T-cell (primary cell): ENCODE data around the gene PRRC2A. TPM values are rescaled to one million over a fixed set of nuclear protein-coding genes. Genes with fewer than 3 reads are reported as not detected.
A peak's percentile ranks its signal among the peaks of the same experiment; 100 is the strongest.

Source experiments
- ATAC-seq, 4 experiments: fragments of 200-7000 bp in 3 of 4; fragments of 150-1000 bp in 1 of 4; cut with Tn5 transposase; replicated peaks in 1 of 4; 1 replicate in 3 of 4; 2 replicates in 1 of 4; pipeline ENCODE4 v1.10.0; 2021; ENCODE audit warnings: moderate library complexity in 3 of 4, mild to moderate bottlenecking in 2 of 4, moderate number of reproducible peaks in 1 of 4
- CTCF ChIA-PET, 2 donors: fragments of 300-600 bp; sonication (Branson Sonifier 250); formaldehyde crosslinking; loops; one replicate each; lab custom pipeline; 2022; ENCODE audit warnings: antibody characterized with exemption in 2 of 2; lab: Charles Lee
- POLR2A ChIA-PET, 2 donors: fragments of 300-600 bp; sonication (Branson Sonifier 250); formaldehyde crosslinking; loops; one replicate each; lab custom pipeline; 2022; ENCODE audit warnings: antibody characterized with exemption in 2 of 2; lab: Charles Lee
- DNase-seq, 35 experiments: peaks; one replicate each; pipeline versions ENCODE4 v3.0.0 to v3.0.0-alpha.2; 2013 to 2023
- H3K27ac ChIP-seq: one replicate; pipeline ENCODE4 v1.5.1; 2013; ENCODE audit warnings: low read length
- H3K27me3 ChIP-seq, 2 experiments: replicated peaks in 1 of 2; 1 replicate in 1 of 2; 2 replicates in 1 of 2; pipeline versions ENCODE4 v1.6.1 to v1.7.0; 2013; ENCODE audit warnings: low read length in 1 of 2, mixed read lengths in 1 of 2; ENCODE audit not compliant: control insufficient read depth in 2 of 2, insufficient read depth in 2 of 2; ENCODE audit errors: extremely low read depth in 1 of 2
- H3K36me3 ChIP-seq, 2 donors: 1 replicate in 1 of 2; 2 replicates in 1 of 2; pipeline versions ENCODE4 v1.6.1 to v1.7.0; 2013; ENCODE audit warnings: low read length in 1 of 2; ENCODE audit not compliant: control insufficient read depth in 2 of 2, insufficient read depth in 1 of 2; ENCODE audit errors: extremely low read depth in 1 of 2
- H3K4me1 ChIP-seq, 2 experiments: 1 replicate in 1 of 2; 2 replicates in 1 of 2; pipeline versions ENCODE4 v1.6.1 to v1.7.0; 2013; ENCODE audit warnings: low read length in 2 of 2, mixed read lengths in 1 of 2; ENCODE audit not compliant: insufficient read depth in 2 of 2, control insufficient read depth in 1 of 2; ENCODE audit errors: extremely low read depth in 1 of 2
- H3K4me3 ChIP-seq, 2 donors: 1 replicate in 1 of 2; 2 replicates in 1 of 2; pipeline versions ENCODE4 v1.5.1 to v1.7.0; 2013; ENCODE audit warnings: mild to moderate bottlenecking in 2 of 2, low read length in 1 of 2, moderate library complexity in 1 of 2; ENCODE audit not compliant: control insufficient read depth in 1 of 2; ENCODE audit errors: extremely low read depth in 1 of 2
- H3K9me3 ChIP-seq: 2 replicates; pipeline ENCODE4 v1.7.0; 2013
- H3K27ac Mint-ChIP-seq, 2 donors: one replicate each; pipeline ENCODE4 v1.8.0; 2020 to 2021; ENCODE audit warnings: mild to moderate bottlenecking in 2 of 2, mixed read lengths in 2 of 2
- H3K27me3 Mint-ChIP-seq, 2 donors: one replicate each; pipeline ENCODE4 v1.8.0; 2021 to 2022; ENCODE audit warnings: mixed read lengths in 2 of 2
- H3K36me3 Mint-ChIP-seq: one replicate; pipeline ENCODE4 v1.8.0; 2021; ENCODE audit warnings: mixed read lengths
- H3K4me1 Mint-ChIP-seq, 3 donors: one replicate each; pipeline ENCODE4 v1.8.0; 2020 to 2022; ENCODE audit warnings: mixed read lengths in 3 of 3, mild to moderate bottlenecking in 1 of 3
- H3K4me3 Mint-ChIP-seq, 3 donors: one replicate each; pipeline ENCODE4 v1.8.0; 2020 to 2022; ENCODE audit warnings: mild to moderate bottlenecking in 3 of 3, mixed read lengths in 3 of 3, moderate library complexity in 3 of 3
- H3K9me3 Mint-ChIP-seq, 3 donors: one replicate each; pipeline ENCODE4 v1.8.0; 2020 to 2022; ENCODE audit warnings: mixed read lengths in 3 of 3
- WGBS: methylation state at CpG from one replicate; pipeline ENCODE4 v1.1.5; 2013; ENCODE audit warnings: missing lambda C conversion rate; ENCODE audit not compliant: insufficient coverage; 5-methylcytosine and 5-hydroxymethylcytosine counted together
- total RNA-seq, 35 experiments: library from RNA in 6 of 35; stranded (reverse) in 6 of 35; fragments of 120-200 nt in 1 of 35; gene quantifications; one replicate each; pipeline versions ENCODE4 v1.2.1 to v1.2.4 and lab custom pipeline; 2013 to 2026

PRRC2A gene
- total RNA-seq, 5 donors from 2014 or later (not counting 1 experiment from before 2014, with no cell fraction given) = 222 to 246 (median 230) TPM

DNA sequence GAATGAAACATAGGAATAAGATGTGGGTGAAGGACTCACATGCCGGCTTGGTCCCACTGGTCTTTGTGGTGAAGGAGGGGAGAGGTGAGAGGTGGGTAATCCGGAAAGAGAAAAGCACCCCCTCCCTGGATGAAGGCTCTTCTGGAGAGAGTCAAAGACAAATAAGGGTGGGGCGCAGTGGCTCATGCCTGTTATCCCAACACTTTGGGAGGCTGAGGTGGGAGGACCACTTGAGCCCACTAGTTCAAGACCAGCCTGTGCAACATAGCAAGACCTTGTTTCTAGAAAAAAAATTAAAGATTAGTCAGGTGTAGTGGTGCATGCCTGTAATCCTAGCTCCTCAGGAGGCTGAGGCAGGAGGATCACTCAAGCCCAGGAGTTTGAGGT lies 41.4 kb upstream of the PRRC2A start:
- Histone ChIP-seq H3K4me3 (no peak overlapping the region), H3K4me1 (peaks cover 32 to 86% of the 10 kb centered on the region in 2 experiments), H3K27ac (peak overlapping the region; percentile 92), H3K9me3 (no peaks in the 10 kb centered on the region), H3K36me3 (peaks cover 0 to 18% of the 10 kb centered on the region in 2 donors), H3K27me3 (no peaks in the 10 kb centered on the region)
- Mint-ChIP-seq H3K4me3 (peak overlapping the region; percentile 97 to 100 (median 99)), H3K27ac (peak overlapping the region; percentile 94 to 98), H3K27me3 (no peaks in the 10 kb centered on the region), H3K36me3 (peaks cover 36% of the 10 kb centered on the region), H3K9me3 (no peaks in the 10 kb centered on the region), H3K4me1 (peaks cover 76 to 83% (median 81%) of the 10 kb centered on the region in 3 donors)
- CTCF ChIA-PET = interaction anchor here (1.7 to 8.3 kb wide), 5 partner anchors 10 to 31 kb away, joined by 7 to 167 read pairs (median 26); partner anchors contain the start of gene NCR3 (in 1 of the 2)
- DNase-seq = no peak
- no peak for ATAC-seq
- no CpG with 5 or more reads among the region's 3 CpGs for WGBS
- POLR2A ChIA-PET = interaction anchor here in 1 of 2 donors (0.5 kb wide), 1 partner anchor 8 kb away, joined by 5 read pairs; no protein-coding TSS in a partner anchor

DNA sequence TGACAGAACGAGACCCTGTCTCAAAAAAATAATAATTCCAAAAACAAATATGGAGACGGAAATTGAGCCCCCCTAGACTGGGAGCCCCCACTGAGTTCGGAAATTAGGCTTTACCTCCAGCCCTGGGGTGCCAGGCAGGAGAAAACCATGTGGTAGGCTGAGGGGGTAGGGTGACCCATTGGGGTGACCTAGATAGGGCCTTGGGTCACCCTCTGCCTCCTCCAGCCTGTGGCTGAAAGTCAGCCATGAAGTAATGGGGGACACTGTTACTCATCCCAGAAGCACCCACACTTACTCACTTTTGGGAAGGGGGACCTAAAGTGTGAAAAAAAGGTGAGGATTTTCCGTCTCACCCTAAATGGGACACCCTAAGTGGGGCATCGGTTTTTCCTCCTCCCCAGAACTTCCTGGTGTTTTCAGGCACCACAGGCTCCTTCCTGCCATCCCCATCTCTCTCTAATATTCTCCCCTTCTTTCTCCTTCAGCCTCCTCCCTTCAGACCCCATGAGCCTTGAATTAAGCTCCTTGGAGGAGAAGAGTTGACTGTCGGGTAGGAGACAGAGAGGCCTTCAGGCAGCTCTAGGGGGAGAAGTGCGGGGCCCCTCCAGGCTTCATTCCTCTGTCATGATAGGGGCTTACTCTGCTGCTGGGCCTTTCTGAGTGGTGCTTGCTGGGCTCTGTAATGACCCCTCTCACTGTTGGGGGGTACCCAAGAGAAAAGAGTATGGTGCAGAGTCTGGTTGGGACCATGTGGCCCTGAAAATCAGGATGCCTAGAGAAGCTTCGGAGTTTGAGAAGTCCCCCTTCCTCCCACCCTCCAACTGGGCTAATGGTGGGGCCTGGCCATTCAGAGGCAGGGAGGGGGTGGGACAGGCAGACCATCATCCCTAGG lies 40.7 kb upstream of the PRRC2A start:
- H3K27ac Mint-ChIP-seq = peak overlapping the region; percentile 94 to 98
- DNase-seq (peak in 1 of 35 experiments; percentile 34), ATAC-seq (no peak)
- 40% methylated on average over 3 of the region's 8 CpGs for WGBS
- CTCF ChIA-PET = interaction anchor here (0.6 to 8.3 kb wide), 11 partner anchors 10 to 255 kb away, joined by 3 to 167 read pairs (median 7); partner anchors contain the start of genes DDX39B (in 1 of the 2), NCR3 (in 1 of the 2) and NFKBIL1 (in 1 of the 2)
- peak overlapping the region; percentile 92 for H3K27ac ChIP-seq
- peak overlapping the region; percentile 97 to 100 (median 99) for H3K4me3 Mint-ChIP-seq
- H3K9me3 ChIP-seq = no peaks in the 10 kb centered on the region
- H3K27me3 ChIP-seq = no peaks in the 10 kb centered on the region
- no peaks in the 10 kb centered on the region for H3K9me3 Mint-ChIP-seq
- peaks cover 75 to 82% (median 81%) of the 10 kb centered on the region in 3 donors for H3K4me1 Mint-ChIP-seq
- peak overlapping the region; percentile 86 to 99 for H3K4me3 ChIP-seq
- H3K36me3 ChIP-seq = peaks cover 0 to 18% of the 10 kb centered on the region in 2 donors
- POLR2A ChIA-PET = interaction anchor here (0.5 to 1.2 kb wide), 5 partner anchors 9 to 29 kb away, joined by 3 to 5 read pairs (median 3); partner anchors contain the start of gene NCR3 (in 1 of the 2)
- peaks cover 34 to 86% of the 10 kb centered on the region in 2 experiments for H3K4me1 ChIP-seq
- no peaks in the 10 kb centered on the region for H3K27me3 Mint-ChIP-seq
- peaks cover 36% of the 10 kb centered on the region for H3K36me3 Mint-ChIP-seq

DNA sequence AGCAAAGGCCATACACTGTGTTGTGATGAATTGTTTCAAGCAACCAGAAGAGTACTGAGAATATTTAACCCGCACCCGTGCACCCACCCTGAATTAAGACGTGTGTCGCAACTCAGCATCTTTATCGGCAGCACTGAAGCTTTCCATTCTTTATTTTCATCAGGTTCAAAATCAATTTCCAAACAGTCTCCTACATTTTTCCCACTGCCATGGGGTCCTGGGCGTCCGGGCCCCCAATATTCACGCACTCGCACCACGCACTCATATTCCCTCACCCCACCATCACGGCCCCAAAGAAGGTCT lies 40.1 kb upstream of the PRRC2A start:
- peaks cover 75 to 82% (median 81%) of the 10 kb centered on the region in 3 donors for H3K4me1 Mint-ChIP-seq
- ATAC-seq (no peak), DNase-seq (peak in 1 of 35 experiments; percentile 29)
- no peaks in the 10 kb centered on the region for H3K9me3 Mint-ChIP-seq
- WGBS = 4% methylated on average over 9 of the region's 11 CpGs
- peak overlapping the region; percentile 92 for H3K27ac ChIP-seq
- no peaks in the 10 kb centered on the region for H3K27me3 ChIP-seq
- ChIA-PET CTCF (interaction anchor here (0.9 to 8.3 kb wide), 11 partner anchors 10 to 88 kb away, joined by 3 to 167 read pairs (median 7); partner anchors contain the start of genes DDX39B (in 1 of the 2), NCR3 (in 1 of the 2) and NFKBIL1 (in 1 of the 2)), POLR2A (interaction anchor here (0.7 to 1.2 kb wide), 4 partner anchors 12 to 29 kb away, joined by 3 read pairs; partner anchors contain the start of gene NCR3 (in 1 of the 2))
- no peaks in the 10 kb centered on the region for H3K27me3 Mint-ChIP-seq
- H3K4me3 ChIP-seq = peak overlapping the region; percentile 86 to 99
- peaks cover 0 to 18% of the 10 kb centered on the region in 2 donors for H3K36me3 ChIP-seq
- H3K4me3 Mint-ChIP-seq = peak overlapping the region; percentile 97 to 100 (median 99)
- H3K9me3 ChIP-seq = no peaks in the 10 kb centered on the region
- H3K4me1 ChIP-seq = peaks cover 35 to 85% of the 10 kb centered on the region in 2 experiments
- H3K36me3 Mint-ChIP-seq = peaks cover 36% of the 10 kb centered on the region
- H3K27ac Mint-ChIP-seq = peak overlapping the region; percentile 94 to 98

DNA sequence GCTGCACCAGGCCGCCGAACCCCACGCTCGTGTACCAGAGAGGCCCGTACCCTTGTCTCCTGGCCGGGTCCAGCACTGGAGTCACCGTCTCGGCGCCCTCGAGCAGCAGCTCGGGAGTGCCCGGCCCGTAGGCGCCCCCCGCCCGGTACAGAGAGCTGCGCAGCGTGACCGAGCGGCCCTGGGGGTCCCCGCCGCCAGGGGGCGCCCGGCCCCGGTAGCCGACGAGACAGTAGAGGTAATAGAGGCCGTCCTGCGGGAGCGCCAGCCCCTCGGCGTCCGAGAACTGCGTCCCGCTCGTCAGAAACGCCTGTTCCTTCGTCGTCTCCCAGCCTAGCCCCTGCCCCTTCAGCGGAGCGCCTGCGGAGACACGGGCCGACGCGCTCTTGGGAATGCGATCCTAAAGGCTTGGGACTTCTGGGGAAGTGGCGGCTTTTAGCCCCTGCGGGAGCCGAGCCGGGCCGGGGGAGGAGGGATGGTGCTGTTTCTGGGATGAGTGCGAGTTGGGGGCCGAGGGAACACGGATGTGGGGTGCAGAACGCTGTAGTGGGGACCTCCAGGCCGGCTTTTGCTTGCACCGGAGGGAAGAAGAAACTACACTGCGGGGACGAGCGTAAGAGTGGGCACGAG lies 39.6 kb upstream of the PRRC2A start:
- WGBS = 0% methylated on average over 62 of the region's 62 CpGs
- Histone ChIP-seq H3K27ac (peak overlapping the region; percentile 92), H3K4me1 (peaks cover 39 to 86% of the 10 kb centered on the region in 2 experiments), H3K36me3 (peaks cover 0 to 18% of the 10 kb centered on the region in 2 donors), H3K4me3 (peak overlapping the region; percentile 86 to 99), H3K9me3 (no peaks in the 10 kb centered on the region), H3K27me3 (no peaks in the 10 kb centered on the region)
- ATAC-seq (peak; percentile 65 to 70 (median 68)), DNase-seq (peak; percentile 69 to 93 (median 85))
- Mint-ChIP-seq H3K4me3 (peak overlapping the region; percentile 97 to 100 (median 99)), H3K9me3 (no peaks in the 10 kb centered on the region), H3K27me3 (no peaks in the 10 kb centered on the region), H3K36me3 (peaks cover 36% of the 10 kb centered on the region), H3K27ac (peak overlapping the region; percentile 94 to 98), H3K4me1 (peaks cover 75 to 83% (median 81%) of the 10 kb centered on the region in 3 donors)
- CTCF ChIA-PET = interaction anchor here (0.5 to 8.3 kb wide), 11 partner anchors 11 to 1079 kb away, joined by 3 to 167 read pairs (median 7); partner anchors contain the start of genes DDX39B (in 1 of the 2) and NCR3 (in 1 of the 2)
- POLR2A ChIA-PET = interaction anchor here (0.6 to 1.2 kb wide), 4 partner anchors 13 to 71 kb away, joined by 3 to 7 read pairs (median 4); no protein-coding TSS in a partner anchor

DNA sequence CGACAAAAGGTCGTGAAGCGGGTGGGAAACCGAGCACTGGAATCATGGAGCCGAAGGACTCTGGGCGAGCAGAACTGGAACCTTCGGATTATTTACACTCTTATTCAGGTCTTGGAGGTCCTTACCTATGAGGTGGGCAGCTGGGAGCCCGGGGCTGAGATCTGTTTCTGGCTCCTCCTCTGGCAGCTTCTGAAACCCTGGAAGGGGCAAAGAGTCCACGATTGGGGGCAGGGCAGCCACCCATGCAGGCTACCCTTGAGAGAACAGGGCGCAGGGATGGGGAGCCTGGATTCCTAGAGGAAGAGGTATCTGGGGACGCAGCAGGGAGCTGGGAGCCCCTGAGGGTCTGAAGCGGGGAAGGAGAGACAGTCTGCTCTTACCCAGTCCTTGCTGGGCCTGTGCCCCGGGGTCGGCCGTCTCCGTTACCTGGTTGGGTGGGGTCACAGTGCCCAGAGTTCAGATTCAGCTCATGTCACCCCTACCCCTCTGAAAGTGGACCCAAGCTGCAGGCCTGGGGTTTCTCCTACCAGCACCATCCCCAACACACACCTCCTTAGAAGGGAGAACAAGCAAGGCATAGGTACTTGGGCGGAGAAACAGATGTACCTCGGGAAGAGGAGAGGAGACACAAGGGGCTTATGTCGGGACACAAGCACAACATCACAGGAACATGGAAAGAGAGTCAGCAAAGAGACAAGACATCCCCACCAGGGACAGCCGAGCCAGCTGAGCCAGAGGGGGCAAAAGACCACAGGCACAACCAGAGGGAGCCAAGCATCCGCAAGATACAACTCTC lies 38.9 kb upstream of the PRRC2A start:
- ATAC-seq (peak in 1 of 4 experiments; percentile 1), DNase-seq (peak in 3 of 35 experiments; percentile 29 to 44 (median 44))
- H3K9me3 Mint-ChIP-seq = no peaks in the 10 kb centered on the region
- H3K4me1 ChIP-seq = peaks cover 42 to 90% of the 10 kb centered on the region in 2 experiments
- peak overlapping the region; percentile 94 to 98 for H3K27ac Mint-ChIP-seq
- no peaks in the 10 kb centered on the region for H3K27me3 Mint-ChIP-seq
- H3K36me3 ChIP-seq = peaks cover 0 to 18% of the 10 kb centered on the region in 2 donors
- peak overlapping the region; percentile 97 to 100 (median 99) for H3K4me3 Mint-ChIP-seq
- H3K27me3 ChIP-seq = no peaks in the 10 kb centered on the region
- peak overlapping the region; percentile 92 for H3K27ac ChIP-seq
- peaks cover 35% of the 10 kb centered on the region for H3K36me3 Mint-ChIP-seq
- ChIA-PET POLR2A (interaction anchor here (0.6 to 1.2 kb wide), 3 partner anchors 17 to 70 kb away, joined by 3 to 7 read pairs (median 4); no protein-coding TSS in a partner anchor), CTCF (interaction anchor here (0.5 to 8.3 kb wide), 10 partner anchors 12 to 1080 kb away, joined by 3 to 167 read pairs (median 6); partner anchors contain the start of genes NCR3 (in 1 of the 2) and NFKBIL1 (in 1 of the 2))
- no peaks in the 10 kb centered on the region for H3K9me3 ChIP-seq
- WGBS = 1% methylated on average over 11 of the region's 21 CpGs
- peaks cover 75 to 83% (median 81%) of the 10 kb centered on the region in 3 donors for H3K4me1 Mint-ChIP-seq
- H3K4me3 ChIP-seq = peak overlapping the region; percentile 86 to 99
